NCI-H1436 treated with DMSO at 0.1 percent for 48 hours (cell line): ENCODE results near the gene PPM1N.

ENCODE experiments used
- DNase-seq: peaks from one replicate; lab custom pipeline; 2025; lab: John Stamatoyannopoulos, UW

Gene PPM1N

DNA sequence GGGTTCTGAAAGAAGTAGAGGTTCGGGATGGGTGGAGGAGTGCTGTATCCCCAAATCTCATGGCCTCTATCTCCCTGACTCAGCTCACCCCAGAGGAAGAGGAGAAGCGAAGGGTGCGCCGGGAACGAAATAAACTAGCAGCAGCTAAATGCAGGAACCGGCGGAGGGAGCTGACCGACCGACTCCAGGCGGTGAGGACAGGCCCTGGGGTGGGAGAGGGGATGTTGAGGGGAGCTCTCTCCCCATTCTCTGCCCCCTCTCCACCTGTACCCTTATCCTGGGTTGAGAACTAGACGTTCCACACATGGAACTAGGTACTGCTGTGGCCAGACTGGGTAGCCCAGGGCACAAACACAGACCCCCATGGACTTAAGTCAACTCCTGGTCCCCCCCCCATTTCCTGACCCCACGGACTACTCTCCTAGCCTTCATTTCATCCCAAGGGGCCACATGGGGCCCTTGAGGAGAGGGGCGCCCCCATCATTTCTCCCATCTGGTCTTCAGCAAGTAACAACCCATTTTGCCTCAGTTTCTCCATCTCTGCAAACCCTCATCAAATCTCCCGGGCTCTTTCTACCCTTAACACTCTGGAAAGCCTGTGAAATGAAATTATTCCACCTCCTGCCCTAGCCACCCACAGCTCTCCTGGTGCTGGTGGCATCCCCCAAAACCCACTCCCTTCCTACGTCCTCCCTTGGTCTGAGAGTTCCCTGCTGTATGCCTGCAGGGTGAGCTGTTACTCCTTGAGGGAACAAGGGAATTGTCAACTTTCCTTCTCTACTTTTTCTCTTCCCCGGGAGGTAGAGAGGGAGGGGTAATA lies 26.9 kb upstream of the PPM1N start:
- DNase-seq = no peak

DNA sequence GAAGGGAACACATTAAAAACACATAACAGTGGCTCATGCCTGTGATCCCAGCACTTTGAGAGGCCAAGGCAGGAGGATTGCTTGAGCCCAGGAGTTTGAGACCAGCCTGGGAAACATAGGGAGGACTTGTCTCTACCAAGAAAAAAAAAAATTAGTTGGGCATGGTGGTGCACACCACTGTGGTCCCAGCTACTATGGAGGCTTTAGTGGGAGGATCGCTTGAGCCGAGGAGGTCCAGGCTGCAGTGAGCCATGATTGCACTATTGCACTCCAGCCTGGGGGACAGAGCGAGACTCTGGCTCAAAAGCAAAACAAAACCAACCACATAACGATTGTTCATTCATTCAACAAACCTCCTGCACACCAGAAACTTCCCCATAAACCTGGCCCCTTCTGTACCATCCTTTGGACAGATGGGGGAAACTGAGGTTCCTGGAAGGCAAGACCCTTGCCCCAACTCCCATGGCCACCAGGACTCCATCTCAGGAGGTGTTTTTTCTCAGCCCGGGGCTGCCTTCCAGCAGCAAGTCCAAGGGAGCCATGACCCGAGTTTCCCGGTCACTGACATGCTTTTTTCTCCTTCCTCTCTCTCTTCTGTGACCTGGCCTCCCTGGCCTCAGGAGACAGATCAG lies 26.2 kb upstream of the PPM1N start:
- DNase-seq = no peak

DNA sequence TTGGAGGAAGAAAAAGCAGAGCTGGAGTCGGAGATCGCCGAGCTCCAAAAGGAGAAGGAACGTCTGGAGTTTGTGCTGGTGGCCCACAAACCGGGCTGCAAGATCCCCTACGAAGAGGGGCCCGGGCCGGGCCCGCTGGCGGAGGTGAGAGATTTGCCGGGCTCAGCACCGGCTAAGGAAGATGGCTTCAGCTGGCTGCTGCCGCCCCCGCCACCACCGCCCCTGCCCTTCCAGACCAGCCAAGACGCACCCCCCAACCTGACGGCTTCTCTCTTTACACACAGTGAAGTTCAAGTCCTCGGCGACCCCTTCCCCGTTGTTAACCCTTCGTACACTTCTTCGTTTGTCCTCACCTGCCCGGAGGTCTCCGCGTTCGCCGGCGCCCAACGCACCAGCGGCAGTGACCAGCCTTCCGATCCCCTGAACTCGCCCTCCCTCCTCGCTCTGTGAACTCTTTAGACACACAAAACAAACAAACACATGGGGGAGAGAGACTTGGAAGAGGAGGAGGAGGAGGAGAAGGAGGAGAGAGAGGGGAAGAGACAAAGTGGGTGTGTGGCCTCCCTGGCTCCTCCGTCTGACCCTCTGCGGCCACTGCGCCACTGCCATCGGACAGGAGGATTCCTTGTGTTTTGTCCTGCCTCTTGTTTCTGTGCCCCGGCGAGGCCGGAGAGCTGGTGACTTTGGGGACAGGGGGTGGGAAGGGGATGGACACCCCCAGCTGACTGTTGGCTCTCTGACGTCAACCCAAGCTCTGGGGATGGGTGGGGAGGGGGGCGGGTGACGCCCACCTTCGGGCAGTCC lies 25.5 kb upstream of the PPM1N start:
- no peak for DNase-seq

DNA sequence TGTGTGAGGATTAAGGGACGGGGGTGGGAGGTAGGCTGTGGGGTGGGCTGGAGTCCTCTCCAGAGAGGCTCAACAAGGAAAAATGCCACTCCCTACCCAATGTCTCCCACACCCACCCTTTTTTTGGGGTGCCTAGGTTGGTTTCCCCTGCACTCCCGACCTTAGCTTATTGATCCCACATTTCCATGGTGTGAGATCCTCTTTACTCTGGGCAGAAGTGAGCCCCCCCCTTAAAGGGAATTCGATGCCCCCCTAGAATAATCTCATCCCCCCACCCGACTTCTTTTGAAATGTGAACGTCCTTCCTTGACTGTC lies 24.9 kb upstream of the PPM1N start:
- DNase-seq = no peak

DNA sequence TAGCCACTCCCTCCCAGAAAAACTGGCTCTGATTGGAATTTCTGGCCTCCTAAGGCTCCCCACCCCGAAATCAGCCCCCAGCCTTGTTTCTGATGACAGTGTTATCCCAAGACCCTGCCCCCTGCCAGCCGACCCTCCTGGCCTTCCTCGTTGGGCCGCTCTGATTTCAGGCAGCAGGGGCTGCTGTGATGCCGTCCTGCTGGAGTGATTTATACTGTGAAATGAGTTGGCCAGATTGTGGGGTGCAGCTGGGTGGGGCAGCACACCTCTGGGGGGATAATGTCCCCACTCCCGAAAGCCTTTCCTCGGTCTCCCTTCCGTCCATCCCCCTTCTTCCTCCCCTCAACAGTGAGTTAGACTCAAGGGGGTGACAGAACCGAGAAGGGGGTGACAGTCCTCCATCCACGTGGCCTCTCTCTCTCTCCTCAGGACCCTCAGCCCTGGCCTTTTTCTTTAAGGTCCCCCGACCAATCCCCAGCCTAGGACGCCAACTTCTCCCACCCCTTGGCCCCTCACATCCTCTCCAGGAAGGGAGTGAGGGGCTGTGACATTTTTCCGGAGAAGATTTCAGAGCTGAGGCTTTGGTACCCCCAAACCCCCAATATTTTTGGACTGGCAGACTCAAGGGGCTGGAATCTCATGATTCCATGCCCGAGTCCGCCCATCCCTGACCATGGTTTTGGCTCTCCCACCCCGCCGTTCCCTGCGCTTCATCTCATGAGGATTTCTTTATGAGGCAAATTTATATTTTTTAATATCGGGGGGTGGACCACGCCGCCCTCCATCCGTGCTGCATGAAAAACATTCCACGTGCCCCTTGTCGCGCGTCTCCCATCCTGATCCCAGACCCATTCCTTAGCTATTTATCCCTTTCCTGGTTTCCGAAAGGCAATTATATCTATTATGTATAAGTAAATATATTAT lies 24.3 kb upstream of the PPM1N start:
- no peak for DNase-seq

DNA sequence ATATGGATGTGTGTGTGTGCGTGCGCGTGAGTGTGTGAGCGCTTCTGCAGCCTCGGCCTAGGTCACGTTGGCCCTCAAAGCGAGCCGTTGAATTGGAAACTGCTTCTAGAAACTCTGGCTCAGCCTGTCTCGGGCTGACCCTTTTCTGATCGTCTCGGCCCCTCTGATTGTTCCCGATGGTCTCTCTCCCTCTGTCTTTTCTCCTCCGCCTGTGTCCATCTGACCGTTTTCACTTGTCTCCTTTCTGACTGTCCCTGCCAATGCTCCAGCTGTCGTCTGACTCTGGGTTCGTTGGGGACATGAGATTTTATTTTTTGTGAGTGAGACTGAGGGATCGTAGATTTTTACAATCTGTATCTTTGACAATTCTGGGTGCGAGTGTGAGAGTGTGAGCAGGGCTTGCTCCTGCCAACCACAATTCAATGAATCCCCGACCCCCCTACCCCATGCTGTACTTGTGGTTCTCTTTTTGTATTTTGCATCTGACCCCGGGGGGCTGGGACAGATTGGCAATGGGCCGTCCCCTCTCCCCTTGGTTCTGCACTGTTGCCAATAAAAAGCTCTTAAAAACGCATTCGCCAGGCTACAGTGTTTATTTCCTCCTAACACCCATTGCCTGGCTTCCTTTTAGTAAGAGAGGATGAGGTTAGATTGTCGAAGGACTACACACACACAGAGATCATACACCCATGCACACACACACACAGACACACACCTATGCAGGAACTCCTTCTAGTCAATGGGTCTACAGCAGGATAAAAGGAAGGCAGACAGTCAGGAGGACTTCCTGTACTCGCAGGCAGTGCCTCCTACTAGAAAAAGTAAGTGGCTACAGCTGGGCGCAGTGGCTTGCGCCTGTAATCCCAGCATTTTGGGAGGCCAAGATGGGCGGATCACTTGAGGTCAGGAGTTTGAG lies 23.4 kb upstream of the PPM1N start:
- no peak for DNase-seq

DNA sequence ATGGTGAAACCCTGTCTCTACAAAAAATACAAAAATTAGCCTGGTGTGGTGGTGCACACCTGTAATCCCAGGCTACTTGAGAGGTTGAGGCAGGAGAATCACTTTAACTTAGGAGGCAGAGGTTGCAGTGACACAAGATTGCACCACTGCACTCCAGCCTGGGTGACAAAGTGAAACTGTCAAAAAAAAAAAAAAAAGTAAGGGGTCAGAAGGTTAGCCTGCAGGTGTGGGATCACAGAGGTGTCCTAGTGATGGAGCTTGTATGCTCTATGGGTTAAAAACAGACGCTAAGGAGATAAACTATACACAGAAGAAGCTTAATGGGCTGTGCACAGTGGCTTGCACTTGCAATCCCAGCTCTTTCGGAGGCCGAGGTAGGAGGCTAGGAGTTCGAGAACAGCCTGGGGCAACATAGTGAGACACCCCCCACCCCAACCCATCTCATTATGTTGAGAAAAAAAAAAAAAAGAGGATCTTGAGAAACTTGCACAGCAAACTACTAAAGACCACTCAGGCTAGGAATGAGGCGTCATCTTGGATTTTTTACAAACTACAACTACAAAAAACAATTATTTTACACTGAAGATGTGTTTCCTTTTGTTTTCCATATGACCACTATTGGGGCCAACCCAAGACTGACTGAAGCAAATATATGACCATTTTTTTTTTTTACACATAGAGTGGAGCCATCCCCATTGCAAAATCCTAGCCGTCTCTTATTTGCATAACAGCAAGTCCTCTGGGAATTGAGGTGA lies 22.5 kb upstream of the PPM1N start:
- DNase-seq = no peak

DNA sequence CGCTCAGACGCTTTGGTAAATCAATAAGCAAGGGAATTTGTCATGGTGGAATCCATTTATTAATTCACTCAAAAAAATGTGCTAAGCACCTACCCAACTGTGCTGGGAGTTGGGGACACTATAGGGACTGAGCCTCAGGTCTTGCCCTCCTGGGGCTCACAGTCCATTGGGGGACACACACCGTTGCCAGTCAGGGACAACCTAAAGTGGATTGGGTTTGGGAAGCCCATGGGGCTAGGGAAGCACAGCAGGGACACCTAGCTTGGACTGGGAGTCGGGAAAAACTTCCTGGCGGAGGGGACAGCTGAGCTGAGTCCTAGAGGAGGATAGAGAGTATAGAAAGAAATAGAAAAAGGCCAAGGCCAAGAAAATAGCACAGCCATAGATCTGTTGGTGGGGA lies 21.9 kb upstream of the PPM1N start:
- DNase-seq = no peak

DNA sequence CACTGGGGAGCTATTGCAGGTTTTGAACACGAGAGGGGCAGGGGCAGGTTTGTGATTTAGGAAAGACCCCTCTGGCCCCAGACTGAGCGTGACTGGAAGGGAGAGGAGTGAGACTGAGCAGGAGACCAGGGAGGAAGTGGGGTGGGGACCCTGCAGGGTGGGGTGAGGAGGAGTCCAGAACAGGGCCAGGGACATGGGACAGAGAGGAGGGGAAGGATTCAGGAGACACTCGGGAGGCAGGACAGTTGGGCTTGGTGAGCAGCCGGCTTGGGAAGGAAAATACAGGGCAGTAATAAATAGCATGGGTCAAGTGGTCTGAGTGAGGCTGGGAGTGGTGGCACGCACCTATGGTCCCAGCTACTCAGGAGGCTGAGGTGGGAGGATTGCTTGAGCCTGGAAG lies 21.1 kb upstream of the PPM1N start:
- DNase-seq = no peak

DNA sequence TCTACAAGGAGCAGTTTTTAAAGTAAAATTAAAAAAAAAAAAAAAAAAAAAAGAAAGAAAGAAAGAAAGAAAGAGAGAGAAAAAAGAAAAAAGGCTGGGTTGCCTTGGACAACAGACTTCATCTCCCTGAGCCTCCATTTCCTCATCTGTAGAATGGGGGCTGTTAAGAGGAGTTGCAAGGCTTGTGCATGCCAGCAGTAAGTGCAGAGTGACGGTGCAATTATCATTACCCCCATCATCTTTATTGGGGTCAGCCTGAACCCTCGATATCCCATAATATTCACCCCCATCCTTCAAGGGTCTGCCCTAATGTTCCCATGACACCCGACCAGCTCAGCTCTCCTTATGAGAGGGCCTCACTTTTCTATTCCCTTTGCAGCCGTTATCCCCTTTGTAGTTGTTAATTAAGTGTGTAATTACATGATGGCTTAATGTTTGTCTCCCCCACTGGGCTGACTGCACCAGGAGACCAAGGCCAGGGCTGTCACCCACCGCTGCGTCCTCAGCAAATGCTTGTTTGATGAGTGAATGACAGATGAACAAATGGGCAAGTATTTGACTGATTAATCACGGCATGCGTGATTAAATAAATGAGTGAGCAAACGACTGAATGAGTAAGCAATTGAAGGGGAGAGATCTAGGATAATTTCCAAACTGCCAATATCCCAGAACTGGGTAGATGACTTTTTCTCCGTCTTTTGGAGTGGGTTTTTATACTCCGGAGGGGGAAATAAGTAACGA lies 20.4 kb upstream of the PPM1N start:
- no peak for DNase-seq

DNA sequence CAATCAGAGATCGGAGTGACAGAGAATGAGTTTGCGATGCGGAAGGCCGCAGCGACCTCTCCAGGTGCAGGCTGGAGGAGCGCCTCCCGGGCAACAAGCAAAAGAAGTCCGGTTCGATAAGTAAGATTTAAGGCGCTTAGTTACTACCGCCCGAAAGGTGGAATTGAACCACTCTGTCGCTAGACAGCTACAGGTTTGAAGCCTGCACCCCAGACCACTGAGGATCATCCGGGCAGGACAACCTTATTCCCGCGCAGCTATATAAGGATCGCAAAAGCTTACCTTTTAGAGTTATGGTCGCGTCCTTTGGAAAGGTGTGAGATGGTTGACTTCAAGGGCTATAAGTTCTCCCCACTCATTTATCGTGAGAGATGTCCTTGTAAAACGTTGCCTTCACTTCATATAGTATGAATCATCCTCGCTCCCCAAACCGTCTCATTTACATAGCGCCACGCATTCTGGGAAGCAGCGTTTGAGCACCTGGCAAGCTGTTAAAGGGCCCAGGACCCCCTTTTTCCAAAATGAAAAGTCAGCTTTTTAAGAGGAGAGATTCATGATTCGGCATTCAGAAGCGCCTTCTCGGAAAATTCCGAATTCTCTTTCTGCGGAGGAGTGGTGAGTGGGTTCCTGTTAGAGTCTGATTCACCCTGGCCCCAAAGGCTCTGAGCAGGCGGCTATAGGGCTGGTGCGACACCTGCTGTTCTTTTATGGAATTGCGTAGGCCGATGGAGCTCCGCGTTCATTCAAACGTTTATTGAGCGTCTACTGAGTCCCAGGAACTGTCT lies 19.6 kb upstream of the PPM1N start:
- DNase-seq = peak; percentile 67

DNA sequence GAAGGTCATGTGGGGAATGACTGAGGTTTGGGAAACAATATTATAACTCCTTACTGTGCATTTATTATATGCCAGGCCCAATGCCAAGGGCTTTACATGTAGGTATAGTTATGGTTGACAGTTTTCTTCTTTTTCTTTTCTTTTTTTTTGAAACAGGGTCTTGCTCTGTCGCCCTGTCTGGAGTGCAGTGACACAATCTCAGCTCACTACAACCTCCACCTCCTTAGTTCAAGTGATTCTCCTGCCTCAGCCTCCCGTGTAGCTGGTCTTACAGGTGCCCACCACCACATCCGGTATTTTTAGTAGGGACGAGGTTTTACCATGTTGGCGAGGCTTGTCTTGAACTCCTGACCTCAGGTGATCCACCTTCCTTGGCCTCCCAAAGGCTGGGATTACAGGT lies 15.2 kb upstream of the PPM1N start:
- no peak for DNase-seq

DNA sequence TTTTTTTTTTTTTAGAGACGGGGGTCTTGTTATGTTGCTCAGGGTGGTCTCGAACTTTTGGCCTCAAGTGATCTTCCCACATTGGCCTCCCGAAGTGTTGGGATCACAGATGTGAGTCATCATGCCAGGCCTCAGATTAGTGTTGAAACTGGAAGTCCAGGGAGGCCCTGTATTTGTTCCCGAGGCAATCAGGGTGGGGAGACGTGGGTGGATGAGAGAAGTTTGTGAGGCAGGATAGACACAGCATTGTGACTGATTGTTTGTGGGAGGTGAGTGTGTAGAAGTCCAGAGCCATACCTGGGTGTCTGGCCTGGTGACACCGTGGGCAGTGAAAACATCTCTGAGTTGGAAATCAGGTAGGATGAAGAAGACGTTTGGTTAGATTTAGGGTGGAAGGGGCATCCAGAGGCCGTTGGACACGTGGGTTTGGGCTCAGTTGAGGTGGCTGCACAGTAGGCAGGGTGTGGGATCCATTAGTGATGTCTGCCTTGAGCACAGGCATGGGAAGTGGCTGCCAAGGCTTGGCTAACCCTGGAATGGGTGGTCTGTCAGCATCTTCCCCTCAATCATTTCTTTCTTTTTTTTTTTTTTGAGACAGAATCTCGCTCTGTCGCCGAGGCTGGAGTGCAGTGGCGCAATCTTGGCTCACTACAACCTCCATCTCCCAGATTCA lies 13.8 kb upstream of the PPM1N start:
- DNase-seq = no peak

DNA sequence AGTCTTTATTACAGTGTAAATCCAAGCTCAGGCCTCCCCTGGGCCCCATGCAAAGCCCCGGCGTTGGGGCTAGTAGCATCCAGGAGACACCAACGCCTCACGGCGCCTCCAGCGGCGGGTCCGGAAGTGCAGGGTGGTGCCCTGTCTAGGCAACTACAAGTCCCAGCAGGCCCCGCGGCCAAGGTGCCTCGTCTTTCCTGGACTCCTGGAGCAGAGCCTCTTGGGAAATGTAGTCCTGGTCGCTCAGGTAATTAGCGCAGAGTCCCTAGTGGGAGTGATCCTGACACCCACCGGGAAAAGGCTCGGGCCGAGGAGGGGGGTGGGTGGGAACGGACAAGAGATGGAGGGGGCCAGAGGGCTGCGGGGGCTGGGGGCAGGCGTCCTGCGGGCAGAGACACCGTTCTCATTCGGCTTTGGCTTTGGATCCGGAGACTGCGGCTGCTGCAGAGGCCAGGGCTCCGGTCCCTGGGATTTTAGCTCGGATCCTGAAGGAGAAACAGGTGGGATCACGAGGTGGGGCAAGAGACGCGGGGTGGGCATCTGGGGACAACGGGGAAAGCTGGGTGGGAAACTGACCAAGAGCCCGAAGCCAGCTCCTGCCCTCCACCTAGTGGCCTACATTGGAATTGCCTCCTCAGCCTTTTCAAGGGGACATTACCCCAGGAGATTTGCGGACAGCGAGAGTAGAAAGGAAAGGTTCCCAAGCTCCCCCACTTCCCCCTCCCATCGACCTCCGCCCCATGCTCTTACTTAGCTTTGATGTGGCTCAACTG lies 12.8 kb upstream of the PPM1N start:
- peak; percentile 79 for DNase-seq

DNA sequence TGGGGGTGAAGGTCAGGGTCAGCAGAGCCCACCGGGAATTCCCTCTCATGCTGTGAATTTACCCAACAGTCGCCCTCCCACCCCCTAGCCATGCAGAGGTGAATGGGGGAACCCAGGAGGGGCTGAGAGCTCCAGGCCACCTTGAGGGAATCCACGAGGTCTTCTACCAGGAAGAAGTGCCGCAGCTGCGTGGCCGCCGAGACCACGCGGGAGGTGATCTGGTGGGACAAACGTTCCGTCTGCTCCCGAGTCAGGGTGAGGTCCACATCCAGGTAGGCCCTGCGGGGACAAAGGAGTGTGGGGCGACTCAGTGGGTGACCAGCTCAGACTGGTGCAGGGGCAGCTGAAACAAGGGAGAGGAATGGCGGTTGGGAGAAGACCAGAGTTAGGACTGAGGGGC lies 9.5 kb upstream of the PPM1N start:
- no peak for DNase-seq

DNA sequence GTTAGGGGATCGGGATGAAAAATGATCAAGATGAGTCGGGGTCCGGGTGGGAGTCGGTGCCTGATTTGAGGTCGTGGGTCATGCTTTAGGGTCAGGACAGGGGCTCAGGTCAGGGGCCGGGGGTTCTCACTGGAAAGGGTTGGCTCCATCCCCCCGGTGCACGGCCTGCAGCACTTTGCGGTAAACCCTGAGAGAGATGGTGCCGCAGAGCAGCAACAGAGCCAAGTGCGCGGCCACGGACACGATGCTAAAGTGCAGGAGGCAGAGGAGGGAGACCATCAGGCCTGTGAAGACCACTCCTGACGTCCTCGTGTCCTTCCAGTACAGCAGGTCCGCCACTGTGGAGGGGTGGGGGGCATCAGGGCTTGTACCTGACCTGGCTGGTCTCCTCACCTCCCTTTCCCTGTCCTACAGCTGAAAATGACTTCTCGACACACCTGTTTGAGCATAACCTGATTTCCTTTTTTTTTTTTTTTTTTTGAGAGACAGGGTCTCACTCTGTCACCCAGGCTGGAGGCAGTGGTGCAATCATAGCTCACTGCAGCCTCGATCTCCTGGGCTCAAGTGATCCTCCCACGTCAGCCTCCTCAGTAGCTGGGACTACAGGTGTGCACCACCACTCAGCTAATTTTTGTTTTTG lies 8.9 kb upstream of the PPM1N start:
- no peak for DNase-seq

DNA sequence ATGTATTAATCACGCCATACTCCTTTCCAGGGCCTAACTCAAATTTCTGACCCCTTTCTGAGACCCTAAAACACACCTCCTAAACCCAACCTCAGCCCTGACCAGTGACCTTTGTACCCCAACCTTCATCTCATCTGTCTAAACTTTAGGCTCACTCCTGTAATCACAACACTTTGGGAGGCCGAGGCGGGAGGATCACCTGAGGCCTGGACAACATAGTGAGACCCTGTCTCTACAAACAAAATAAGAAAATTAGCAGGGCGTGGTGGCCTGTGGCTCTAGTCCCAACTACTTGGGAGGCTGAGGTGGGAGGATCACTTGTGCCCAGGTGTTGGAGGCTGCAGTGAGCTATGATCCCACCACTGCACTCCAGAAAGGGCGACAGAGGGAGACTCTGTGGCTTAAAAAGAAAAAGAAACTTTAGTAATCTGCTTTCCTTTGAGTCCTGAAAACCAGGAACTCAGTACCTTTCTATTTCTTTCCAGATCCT lies 6.1 kb upstream of the PPM1N start:
- no peak for DNase-seq
